H9 (cell line): Measurements from ENCODE around the gene CLEC16A. TPM values are rescaled to one million over a fixed set of nuclear protein-coding genes. Genes with fewer than 3 reads are reported as not detected.

Experiments used
- DNase-seq: peaks from one replicate; pipeline ENCODE4 v3.0.0-alpha.2; 2017
- H2AFZ ChIP-seq: one replicate; pipeline ENCODE4 v1.6.1; 2013; ENCODE audit warnings: mild to moderate bottlenecking, low read length, control low read depth, moderate library complexity
- H2AK5ac ChIP-seq: 2 replicates; pipeline ENCODE4 v1.6.1; 2013; ENCODE audit warnings: low read length, control low read depth, mixed read lengths; ENCODE audit not compliant: insufficient read length
- H2BK120ac ChIP-seq: one replicate; pipeline ENCODE4 v1.6.1; 2013; ENCODE audit warnings: low read depth, mild to moderate bottlenecking, low read length, control low read depth, inconsistent platforms; ENCODE audit not compliant: poor library complexity, severe bottlenecking
- H2BK12ac ChIP-seq: 2 replicates; pipeline ENCODE4 v1.6.1; 2013; ENCODE audit warnings: low read length, control low read depth, mixed read lengths, low read depth; ENCODE audit not compliant: insufficient read length
- H2BK15ac ChIP-seq: 2 replicates; pipeline ENCODE4 v1.6.1; 2013; ENCODE audit warnings: low read depth, low read length, control low read depth
- H2BK20ac ChIP-seq: one replicate; pipeline ENCODE4 v1.6.1; 2013; ENCODE audit warnings: low read depth, mild to moderate bottlenecking, low read length, control low read depth, inconsistent platforms; ENCODE audit not compliant: poor library complexity, severe bottlenecking
- H2BK5ac ChIP-seq: 2 replicates; pipeline ENCODE4 v1.6.1; 2013; ENCODE audit warnings: low read length, control low read depth, mixed read lengths; ENCODE audit not compliant: insufficient read length
- H3K14ac ChIP-seq: 2 replicates; pipeline ENCODE4 v1.6.1; 2013; ENCODE audit warnings: low read length, control low read depth; ENCODE audit not compliant: insufficient read depth
- H3K18ac ChIP-seq: 2 replicates; pipeline ENCODE4 v1.6.1; 2013; ENCODE audit warnings: low read depth, mild to moderate bottlenecking, mixed read lengths, low read length, control low read depth; ENCODE audit not compliant: insufficient read length
- H3K23ac ChIP-seq: 2 replicates; pipeline ENCODE4 v1.6.1; 2013; ENCODE audit warnings: low read length, control low read depth, mixed read lengths, low read depth; ENCODE audit not compliant: insufficient read length
- H3K23me2 ChIP-seq: 2 replicates; pipeline ENCODE4 v1.6.1; 2013; ENCODE audit warnings: low read depth, mild to moderate bottlenecking, mixed read lengths, low read length, control low read depth; ENCODE audit not compliant: insufficient read length, poor library complexity, severe bottlenecking
- H3K27ac ChIP-seq: 2 replicates; pipeline ENCODE4 v1.5.1; 2013; ENCODE audit warnings: low read length, control low read depth, mixed read lengths, low read depth; ENCODE audit not compliant: insufficient read length
- H3K27me3 ChIP-seq: 2 replicates; pipeline ENCODE4 v1.6.1; 2013; ENCODE audit warnings: low read length, control low read depth, inconsistent platforms; ENCODE audit not compliant: insufficient read depth
- H3K4ac ChIP-seq: 2 replicates; pipeline ENCODE4 v1.6.1; 2013; ENCODE audit warnings: low read depth, mild to moderate bottlenecking, control low read depth, inconsistent platforms, low read length, moderate library complexity
- H3K4me1 ChIP-seq: 2 replicates; pipeline ENCODE4 v1.6.1; 2013; ENCODE audit warnings: low read length, control low read depth, inconsistent platforms; ENCODE audit not compliant: insufficient read depth
- H3K4me2 ChIP-seq: 2 replicates; pipeline ENCODE4 v1.6.1; 2013; ENCODE audit warnings: low read length, control low read depth, mixed read lengths; ENCODE audit not compliant: insufficient read length, insufficient read depth
- H3K56ac ChIP-seq: 2 replicates; pipeline ENCODE4 v1.6.1; 2013; ENCODE audit warnings: low read depth, mild to moderate bottlenecking, mixed read lengths, low read length, control low read depth; ENCODE audit not compliant: insufficient read length
- H3K79me1 ChIP-seq: 2 replicates; pipeline ENCODE4 v1.6.1; 2013; ENCODE audit warnings: low read depth, mild to moderate bottlenecking, moderate library complexity, low read length, control low read depth, inconsistent platforms; ENCODE audit not compliant: insufficient read depth, poor library complexity, severe bottlenecking
- H3K79me2 ChIP-seq: 2 replicates; pipeline ENCODE4 v1.6.1; 2013; ENCODE audit warnings: low read length, control low read depth, inconsistent platforms; ENCODE audit not compliant: insufficient read depth
- H3K9ac ChIP-seq: 2 replicates; pipeline ENCODE4 v1.6.1; 2013; ENCODE audit warnings: low read length, control low read depth, mixed read lengths; ENCODE audit not compliant: insufficient read length; ENCODE audit errors: extremely low read depth
- H3K9me3 ChIP-seq: one replicate; pipeline ENCODE4 v1.6.1; 2013; ENCODE audit warnings: low read depth, low read length, inconsistent platforms; ENCODE audit not compliant: control insufficient read depth
- H3T11ph ChIP-seq: one replicate; pipeline ENCODE4 v1.6.1; 2013; ENCODE audit warnings: mild to moderate bottlenecking, low read length, control low read depth, inconsistent platforms
- H4K20me1 ChIP-seq: one replicate; pipeline ENCODE4 v1.6.1; 2013; ENCODE audit not compliant: control insufficient read depth, insufficient read length, insufficient read depth
- H4K5ac ChIP-seq: 2 replicates; pipeline ENCODE4 v1.6.1; 2013; ENCODE audit warnings: low read depth, mild to moderate bottlenecking, mixed read lengths, low read length, control low read depth; ENCODE audit not compliant: insufficient read length
- H4K8ac ChIP-seq: replicated peaks from 2 replicates; pipeline ENCODE4 v1.6.1; 2013; ENCODE audit warnings: low read length, control low read depth, mixed read lengths, low read depth; ENCODE audit not compliant: insufficient read length
- H4K91ac ChIP-seq: 2 replicates; pipeline ENCODE4 v1.6.1; 2013; ENCODE audit warnings: low read depth, mild to moderate bottlenecking, moderate library complexity, mixed read lengths, low read length, control low read depth; ENCODE audit not compliant: insufficient read length
- H3K27ac Mint-ChIP-seq, 3 experiments: 2 replicates in 2 of 3; 3 replicates in 1 of 3; pipeline ENCODE4 v1.8.0; 2020 to 2021; ENCODE audit warnings: mixed read lengths in 3 of 3, mild to moderate bottlenecking in 1 of 3, moderate library complexity in 1 of 3
- H3K27me3 Mint-ChIP-seq: 2 replicates; pipeline ENCODE4 v1.8.0; 2021; ENCODE audit warnings: low read depth, mild to moderate bottlenecking, moderate library complexity, mixed read lengths
- H3K36me3 Mint-ChIP-seq, 3 experiments: 2 replicates in 2 of 3; 3 replicates in 1 of 3; pipeline ENCODE4 v1.8.0; 2020 to 2021; ENCODE audit warnings: low read depth in 3 of 3, mixed read lengths in 3 of 3; ENCODE audit not compliant: insufficient read depth in 1 of 3
- H3K4me1 Mint-ChIP-seq, 2 experiments: 2 replicates each; pipeline ENCODE4 v1.8.0; 2020; ENCODE audit warnings: mixed read lengths in 2 of 2
- H3K4me3 Mint-ChIP-seq, 2 experiments: 2 replicates in 1 of 2; 3 replicates in 1 of 2; pipeline ENCODE4 v1.8.0; 2020 to 2021; ENCODE audit warnings: mild to moderate bottlenecking in 2 of 2, mixed read lengths in 2 of 2, moderate library complexity in 1 of 2
- H3K9me3 Mint-ChIP-seq, 2 experiments: 2 replicates in 1 of 2; 3 replicates in 1 of 2; pipeline ENCODE4 v1.8.0; 2020; ENCODE audit warnings: mild to moderate bottlenecking in 2 of 2, mixed read lengths in 2 of 2, moderate library complexity in 1 of 2
- CTCF ChIP-seq: fragments of 200-600 bp; sonication (generic); conservative IDR thresholded peaks from 3 replicates; pipeline ENCODE4 v1.8.0; 2021; ENCODE audit warnings: antibody characterized with exemption, mild to moderate bottlenecking
- WGBS: extraction: QIAGEN DNeasy Blood & Tissue Kit; methylation state at CpG from one replicate; pipeline ENCODE4 v1.1.7; 2013; ENCODE audit warnings: missing lambda C conversion rate, low lambda C conversion rate, mixed read lengths; ENCODE audit not compliant: insufficient read length; ENCODE audit errors: extremely low coverage; 5-methylcytosine and 5-hydroxymethylcytosine counted together
- total RNA-seq: library from RNA; stranded (reverse); gene quantifications from 2 replicates; pipeline ENCODE4 v1.2.1, GENCODE V29; 2021

CLEC16A gene
- total RNA-seq, 1 experiment from 2014 or later = 15.2 TPM

GRCh38 chr16:11030990-11031510 is 86.7 kb downstream of the CLEC16A start:
- peaks cover 7 to 12% of the 10 kb centered on the region in 2 experiments for H3K4me1 Mint-ChIP-seq
- H3K36me3 Mint-ChIP-seq = peaks cover 17 to 39% (median 31%) of the 10 kb centered on the region in 3 experiments
- H3K4ac ChIP-seq = no peak overlapping the region
- H2AFZ ChIP-seq = no peak overlapping the region
- no peak overlapping the region for H2BK120ac ChIP-seq
- H3T11ph ChIP-seq = no peak overlapping the region
- no peak overlapping the region for H2BK20ac ChIP-seq
- no peaks in the 10 kb centered on the region for H3K9me3 ChIP-seq
- H2BK12ac ChIP-seq = no peak overlapping the region
- peaks cover 7 to 8% of the 10 kb centered on the region in 2 experiments; a peak in 3 of 5 replicates for H3K9me3 Mint-ChIP-seq
- no peak overlapping the region for H3K27ac Mint-ChIP-seq
- no peak overlapping the region for H4K8ac ChIP-seq
- no peak for DNase-seq
- H4K5ac ChIP-seq = no peak overlapping the region
- no peaks in the 10 kb centered on the region for H3K23me2 ChIP-seq
- H3K27ac ChIP-seq = no peak overlapping the region
- H3K23ac ChIP-seq = no peak overlapping the region
- no peak overlapping the region for H2BK5ac ChIP-seq
- H3K4me2 ChIP-seq = no peak overlapping the region
- no peak overlapping the region for H2BK15ac ChIP-seq
- H3K9ac ChIP-seq = no peak overlapping the region
- H4K91ac ChIP-seq = no peak overlapping the region
- peaks cover 1% of the 10 kb centered on the region; the same call in 1 of the 2 replicates for H3K27me3 Mint-ChIP-seq
- no peak overlapping the region for H3K14ac ChIP-seq
- H3K27me3 ChIP-seq = no peaks in the 10 kb centered on the region
- no peaks in the 10 kb centered on the region for H3K79me1 ChIP-seq
- no peaks in the 10 kb centered on the region for H4K20me1 ChIP-seq
- H3K79me2 ChIP-seq = no peaks in the 10 kb centered on the region
- no peak overlapping the region for H2AK5ac ChIP-seq
- no peaks in the 10 kb centered on the region for H3K4me1 ChIP-seq
- no peak overlapping the region for H3K4me3 Mint-ChIP-seq
- no CpG with 5 or more reads among the region's 7 CpGs for WGBS
- H3K56ac ChIP-seq = no peak overlapping the region
- TF ChIP-seq CTCF = no peak
- no peak overlapping the region for H3K18ac ChIP-seq
